ENCODE results near the gene BAZ2B.

GRCh38 chr2:159371506-159371905 is 244.8 kb downstream of the BAZ2B start:
- TF ChIP-seq CTCF (IDR thresholded peaks at IDR 0.05): no peak
- TF ChIP-seq ZNF396 (CRISPR knock-in tag; IDR thresholded peaks at IDR 0.05; ENCODE audit: borderline replicate concordance): no peak
- TF ChIP-seq, protein P1, sequence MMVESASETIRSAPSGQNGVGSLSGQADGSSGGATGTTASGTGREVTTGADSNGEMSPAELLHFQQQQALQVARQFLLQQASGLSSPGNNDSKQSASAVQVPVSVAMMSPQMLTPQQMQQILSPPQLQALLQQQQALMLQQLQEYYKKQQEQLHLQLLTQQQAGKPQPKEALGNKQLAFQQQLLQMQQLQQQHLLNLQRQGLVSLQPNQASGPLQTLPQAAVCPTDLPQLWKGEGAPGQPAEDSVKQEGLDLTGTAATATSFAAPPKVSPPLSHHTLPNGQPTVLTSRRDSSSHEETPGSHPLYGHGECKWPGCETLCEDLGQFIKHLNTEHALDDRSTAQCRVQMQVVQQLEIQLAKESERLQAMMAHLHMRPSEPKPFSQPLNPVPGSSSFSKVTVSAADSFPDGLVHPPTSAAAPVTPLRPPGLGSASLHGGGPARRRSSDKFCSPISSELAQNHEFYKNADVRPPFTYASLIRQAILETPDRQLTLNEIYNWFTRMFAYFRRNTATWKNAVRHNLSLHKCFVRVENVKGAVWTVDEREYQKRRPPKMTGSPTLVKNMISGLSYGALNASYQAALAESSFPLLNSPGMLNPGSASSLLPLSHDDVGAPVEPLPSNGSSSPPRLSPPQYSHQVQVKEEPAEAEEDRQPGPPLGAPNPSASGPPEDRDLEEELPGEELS (CRISPR knock-in tag; IDR thresholded peaks at IDR 0.05): no peak
- no peak for TF ChIP-seq ZNF121 (CRISPR knock-in tag; IDR thresholded peaks at IDR 0.05)
- no peak for TF ChIP-seq SP1 (CRISPR knock-in tag; conservative IDR thresholded peaks at IDR 0.05)
- TF ChIP-seq ZNF263 (CRISPR knock-in tag; IDR thresholded peaks at IDR 0.05; ENCODE audit: low read depth): no peak
- no peak for TF ChIP-seq ATF3 (CRISPR knock-in tag; conservative IDR thresholded peaks at IDR 0.05)
- TF ChIP-seq, protein P2, sequence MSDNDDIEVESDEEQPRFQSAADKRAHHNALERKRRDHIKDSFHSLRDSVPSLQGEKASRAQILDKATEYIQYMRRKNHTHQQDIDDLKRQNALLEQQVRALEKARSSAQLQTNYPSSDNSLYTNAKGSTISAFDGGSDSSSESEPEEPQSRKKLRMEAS (CRISPR knock-in tag; IDR thresholded peaks at IDR 0.05): no peak
- TF ChIP-seq FOXK1 (CRISPR knock-in tag; IDR thresholded peaks at IDR 0.05): no peak
- TF ChIP-seq NR2C2 (CRISPR knock-in tag; IDR thresholded peaks at IDR 0.05): no peak
- TF ChIP-seq KAT7 (CRISPR knock-in tag; IDR thresholded peaks at IDR 0.05; ENCODE audit: borderline replicate concordance): no peak

Measured in WTC11 (cell line).